CD4-positive, alpha-beta T cell treated with Interleukin-6 at 100 ng/mL for 8 hours (primary cell): ENCODE data around the gene CHRNA3.

Source experiments
- DNase-seq: peaks from one replicate; pipeline ENCODE4 v3.0.0-alpha.2; 2020; ENCODE audit warnings: mixed read lengths, low spot score

Gene CHRNA3

GRCh38 chr15:78620527-78621421 lies at the start of gene CHRNA3:
Gene CHRNA3, minus strand, starts transcription at chr15:78620996. Its CDS starts 202 bp downstream, at chr15:78620794.
- no peak for DNase-seq

GRCh38 chr15:78668987-78669386 lies 48.2 kb upstream of the CHRNA3 start:
- DNase-seq = no peak

- no peak for DNase-seq
These were observed 46.9 kb upstream of the CHRNA3 start for GRCh38 chr15:78667578-78668236.

GRCh38 chr15:78666010-78666409 lies 45.2 kb upstream of the CHRNA3 start:
- no peak for DNase-seq

- DNase-seq = no peak
These were observed 42.9 kb upstream of the CHRNA3 start for GRCh38 chr15:78663703-78664102.

- no peak for DNase-seq
These were observed 41.2 kb upstream of the CHRNA3 start for GRCh38 chr15:78662028-78662427.

- no peak for DNase-seq
These were observed 40.2 kb upstream of the CHRNA3 start for GRCh38 chr15:78661001-78661400.

- no peak for DNase-seq
These were observed 39.8 kb upstream of the CHRNA3 start for GRCh38 chr15:78660584-78660983.

GRCh38 chr15:78658823-78659222 lies 38.0 kb upstream of the CHRNA3 start:
- DNase-seq = no peak

GRCh38 chr15:78654272-78654671 lies 33.5 kb upstream of the CHRNA3 start:
- DNase-seq = no peak

GRCh38 chr15:78651930-78652615 lies 31.3 kb upstream of the CHRNA3 start:
- no peak for DNase-seq

- no peak for DNase-seq
These were observed 30.2 kb upstream of the CHRNA3 start for GRCh38 chr15:78651007-78651406.

- DNase-seq = no peak
These were observed 29.2 kb upstream of the CHRNA3 start for GRCh38 chr15:78650022-78650421.

GRCh38 chr15:78645009-78645408 lies 24.2 kb upstream of the CHRNA3 start:
- no peak for DNase-seq

GRCh38 chr15:78642331-78642730 lies 21.5 kb upstream of the CHRNA3 start:
- no peak for DNase-seq

GRCh38 chr15:78641749-78642275 lies 21.0 kb upstream of the CHRNA3 start:
- DNase-seq = no peak

- DNase-seq = no peak
These were observed 20.4 kb upstream of the CHRNA3 start, which contains the start of gene CHRNB4 for GRCh38 chr15:78641102-78641748. Gene CHRNB4, minus strand, starts transcription at chr15:78641210. Its CDS starts 77 bp downstream, at chr15:78641133.

- DNase-seq = no peak
These were observed 19.8 kb upstream of the CHRNA3 start for GRCh38 chr15:78640527-78641101.

- DNase-seq = peak; percentile 15
These were observed 18.0 kb upstream of the CHRNA3 start for GRCh38 chr15:78638658-78639314.

- DNase-seq = no peak
These were observed 17.1 kb upstream of the CHRNA3 start for GRCh38 chr15:78637776-78638435.
